GM21723 (cell line): ENCODE results near the gene CHD3.

Experiments
- ATAC-seq: cut with Tn5 transposase; IDR thresholded peaks from one replicate; pipeline ENCODE4 v1.9.1; 2021; ENCODE audit warnings: mild to moderate bottlenecking, moderate library complexity; ENCODE audit not compliant: unreplicated experiment

Gene CHD3

DNA sequence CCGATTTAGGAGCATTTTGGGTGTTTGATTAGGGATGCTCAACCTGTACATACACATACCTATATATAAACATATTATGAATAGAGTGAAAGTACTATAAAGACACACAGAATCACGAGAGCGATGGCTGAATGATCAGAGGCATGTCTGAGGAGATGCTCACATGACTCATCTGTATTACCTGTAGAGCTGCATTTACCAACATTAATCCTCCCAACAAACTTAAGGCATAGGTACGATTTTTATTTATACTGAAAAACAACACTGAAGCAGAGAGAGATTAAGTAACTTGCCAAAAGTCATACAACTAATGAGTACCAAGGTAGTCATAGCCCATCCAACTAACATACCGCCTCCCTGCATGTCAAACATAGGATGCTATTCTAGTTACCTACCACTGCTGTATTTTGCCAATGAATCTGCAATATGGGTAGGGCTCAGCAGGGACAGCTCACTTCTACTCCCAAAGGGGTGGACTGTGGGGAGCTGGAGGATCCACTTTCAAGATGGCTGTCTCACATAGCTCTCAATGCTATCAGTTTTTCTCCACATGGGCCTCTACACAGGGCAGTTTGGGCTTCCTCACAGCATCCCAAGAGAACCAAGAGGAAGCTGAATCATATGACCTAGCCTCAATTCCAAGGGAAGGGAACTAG lies 23.5 kb upstream of the CHD3 start:
- ATAC-seq: no peak

DNA sequence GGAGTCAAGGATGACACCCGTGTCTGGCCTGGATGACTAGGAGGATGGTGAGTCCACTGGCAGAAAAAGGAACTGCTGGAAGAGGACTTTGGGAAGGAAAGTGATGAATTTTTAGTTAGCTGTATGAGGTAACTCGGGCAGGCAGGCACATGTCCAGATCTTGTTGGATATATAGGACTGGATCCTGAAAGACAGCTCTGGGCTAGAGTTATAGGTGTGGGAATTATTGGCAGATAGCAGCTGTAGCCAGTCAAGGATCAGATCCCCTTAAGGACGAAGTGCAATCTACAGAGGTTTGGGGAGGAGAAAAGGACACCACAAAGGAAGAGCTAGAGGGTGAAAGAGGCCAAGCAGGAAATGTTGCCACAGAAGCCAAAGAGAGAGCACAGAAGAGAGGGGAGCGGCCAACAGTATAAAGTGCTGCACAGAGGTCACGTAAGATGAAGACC lies 20.7 kb upstream of the CHD3 start:
- no peak for ATAC-seq

DNA sequence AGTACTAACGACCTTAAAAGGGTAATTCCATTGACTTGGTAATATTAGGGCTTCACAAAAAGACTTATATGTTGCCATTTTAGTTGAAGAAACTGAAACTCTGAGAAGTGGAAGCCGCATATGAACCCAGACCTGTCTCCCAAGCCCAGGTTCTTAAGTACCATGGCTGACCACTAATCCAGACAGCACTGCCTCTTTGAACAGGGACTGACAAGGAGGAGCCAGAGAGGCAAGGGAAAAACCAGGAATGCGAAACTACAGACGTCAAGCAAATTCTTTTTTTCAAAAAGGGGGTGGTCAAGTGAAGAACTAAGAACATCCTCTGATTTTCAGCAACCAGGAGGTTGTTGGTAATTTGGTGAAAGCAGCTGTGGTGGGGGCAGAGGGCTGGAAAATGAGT lies 15.5 kb upstream of the CHD3 start:
- no peak for ATAC-seq

DNA sequence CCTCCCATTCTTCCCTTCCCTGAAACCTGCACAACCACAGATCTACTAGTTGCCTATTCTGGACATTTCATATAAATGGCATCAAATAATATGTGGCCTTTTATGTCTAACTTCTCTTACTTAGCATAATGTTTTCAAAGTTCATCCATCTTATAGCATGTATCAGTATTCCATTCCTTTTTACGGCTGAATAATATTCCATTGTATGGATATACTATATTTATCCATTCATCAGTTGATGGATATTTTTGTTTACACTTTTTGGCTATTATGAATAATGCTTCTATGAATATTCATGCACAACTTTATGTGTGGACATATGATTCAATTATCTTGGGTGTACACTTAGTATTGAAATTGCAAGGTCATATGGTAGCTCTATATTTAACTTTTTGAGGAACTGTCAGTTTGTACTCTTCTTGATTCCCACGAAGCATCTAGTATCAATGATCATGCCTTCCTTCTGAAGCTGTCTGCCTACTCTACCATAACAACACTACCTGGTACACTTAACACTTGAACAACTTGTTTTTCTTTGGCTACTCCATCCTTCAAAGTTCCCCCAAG lies 12.7 kb upstream of the CHD3 start:
- ATAC-seq: no peak

DNA sequence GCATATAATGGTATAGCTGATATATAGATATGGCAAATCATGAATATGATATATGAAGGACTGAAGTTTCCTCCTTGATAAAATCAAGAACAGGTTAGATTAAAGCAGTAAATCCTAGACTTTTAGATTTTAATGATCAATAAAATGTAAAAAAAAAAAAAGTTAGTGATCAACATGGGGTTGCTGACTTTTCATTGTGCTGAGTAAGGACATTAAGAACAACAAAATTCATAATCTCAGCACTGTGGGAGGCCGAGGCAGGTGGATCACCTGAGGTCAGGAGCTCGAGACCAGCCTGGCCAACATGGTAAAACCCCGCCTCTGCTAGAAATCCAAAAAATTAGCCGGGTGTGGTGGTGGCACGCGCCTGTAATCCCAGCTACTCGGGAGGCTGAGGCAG lies 10.4 kb upstream of the CHD3 start:
- ATAC-seq: no peak

DNA sequence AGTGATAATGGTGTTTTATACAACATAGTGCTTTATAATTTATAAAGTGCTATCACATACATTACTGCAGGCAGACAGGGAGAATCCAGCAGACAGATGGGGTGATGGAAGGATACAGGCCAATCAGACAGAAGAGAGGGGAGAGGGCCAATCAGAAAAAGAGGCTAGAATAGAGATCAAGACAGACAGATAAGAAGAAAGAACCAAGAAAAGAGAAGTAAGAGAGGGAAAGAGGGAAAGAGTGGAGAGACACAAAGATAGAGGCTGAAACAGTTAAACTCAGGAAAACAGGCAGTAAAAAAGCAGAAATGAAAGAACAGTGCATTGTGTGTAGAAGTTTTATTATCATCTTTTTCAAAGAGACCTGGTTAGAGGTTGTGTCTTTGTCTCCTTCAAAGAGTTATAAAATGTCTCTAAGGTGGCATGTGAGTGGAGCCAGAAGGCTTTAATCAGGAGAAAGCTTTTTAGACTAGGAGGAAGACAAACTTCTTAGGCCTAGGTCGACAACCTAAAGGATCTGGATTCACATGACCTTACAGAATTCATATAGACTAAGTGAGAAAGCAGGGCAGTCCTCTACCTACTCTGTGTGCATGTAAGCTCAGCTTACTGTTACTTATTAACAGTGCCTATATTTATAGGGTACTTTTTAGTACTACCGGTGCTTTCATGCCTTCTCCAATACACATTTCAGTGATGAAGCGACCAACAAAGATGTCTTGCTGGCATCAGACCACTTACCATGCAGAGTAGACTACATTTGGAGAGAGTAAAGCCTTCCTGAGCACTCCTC lies 8.3 kb upstream of the CHD3 start:
- no peak for ATAC-seq

DNA sequence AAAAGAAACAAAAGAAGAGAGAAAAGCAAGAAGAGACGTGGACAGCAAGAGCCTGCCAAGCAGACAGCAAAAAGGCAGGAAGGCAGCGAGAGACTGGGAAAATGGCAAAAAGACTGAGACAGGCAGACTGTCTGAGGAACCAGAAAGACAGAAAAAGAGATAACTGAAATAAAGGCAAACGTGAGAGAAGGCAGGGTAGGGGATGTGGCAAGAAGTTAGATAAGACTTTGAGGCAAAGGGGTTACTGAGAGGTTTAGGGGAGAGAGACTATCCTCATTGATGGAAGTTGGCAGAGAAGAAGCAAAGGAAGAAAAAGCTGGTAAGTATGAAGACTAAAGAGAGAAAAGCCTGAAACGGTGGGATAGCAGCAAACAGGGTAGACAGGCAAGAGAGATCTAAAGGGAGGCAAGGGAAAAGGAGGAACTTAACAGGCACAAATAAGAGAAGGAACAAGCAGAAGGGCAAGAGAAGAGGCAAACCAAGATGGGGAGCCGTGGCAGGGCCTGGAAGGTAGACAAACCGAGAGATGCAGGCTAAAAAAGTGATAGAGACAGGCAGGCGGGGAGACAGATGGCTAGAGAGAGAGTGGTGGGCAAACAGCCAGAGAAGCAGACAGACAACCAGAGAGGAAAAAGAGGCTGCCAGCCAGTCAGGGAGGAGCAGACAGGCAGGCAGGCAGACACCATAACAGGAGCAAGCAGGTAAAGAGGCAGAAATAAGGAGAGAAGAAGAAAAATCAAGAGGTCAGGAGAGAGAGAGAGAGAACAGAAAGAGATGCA lies 7.1 kb upstream of the CHD3 start:
- no peak for ATAC-seq

DNA sequence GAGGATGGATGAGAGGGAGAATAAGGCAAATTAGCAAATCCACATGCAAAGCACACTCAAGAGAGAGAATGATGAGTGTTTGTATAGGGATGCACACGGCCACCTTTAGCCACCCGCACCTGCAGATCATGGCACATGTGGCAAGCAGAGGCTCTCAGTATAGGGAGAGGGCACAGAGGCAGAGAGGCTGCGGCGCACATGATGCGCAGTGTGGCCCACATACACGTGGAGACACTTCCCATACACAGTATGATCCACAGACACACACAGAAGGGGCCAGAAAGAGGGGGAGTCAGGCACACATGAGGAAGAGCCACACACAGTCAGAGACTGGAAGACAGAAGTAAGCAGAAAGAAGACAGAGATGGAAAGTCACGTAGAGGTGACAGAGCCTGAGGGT lies 6.5 kb upstream of the CHD3 start:
- ATAC-seq: no peak

DNA sequence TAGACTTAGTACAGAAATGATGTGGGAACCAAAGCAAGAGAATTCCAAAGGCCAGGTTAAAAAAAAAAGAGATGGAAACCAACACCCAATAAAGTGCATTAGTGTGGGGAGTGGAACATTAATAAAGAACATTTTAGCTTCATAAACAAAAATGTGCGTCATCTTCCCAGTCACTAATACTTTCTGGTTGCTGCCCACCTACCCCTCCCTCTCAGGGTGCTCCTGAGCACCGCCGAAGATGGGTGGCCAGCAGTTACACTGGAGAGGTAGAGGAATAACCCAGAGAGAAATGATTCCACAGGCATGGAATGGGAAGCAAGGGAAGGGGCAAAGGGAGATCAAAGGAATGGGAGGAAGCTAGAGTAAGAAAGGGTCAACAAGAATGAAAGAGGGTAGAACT lies 6.0 kb upstream of the CHD3 start:
- no peak for ATAC-seq

DNA sequence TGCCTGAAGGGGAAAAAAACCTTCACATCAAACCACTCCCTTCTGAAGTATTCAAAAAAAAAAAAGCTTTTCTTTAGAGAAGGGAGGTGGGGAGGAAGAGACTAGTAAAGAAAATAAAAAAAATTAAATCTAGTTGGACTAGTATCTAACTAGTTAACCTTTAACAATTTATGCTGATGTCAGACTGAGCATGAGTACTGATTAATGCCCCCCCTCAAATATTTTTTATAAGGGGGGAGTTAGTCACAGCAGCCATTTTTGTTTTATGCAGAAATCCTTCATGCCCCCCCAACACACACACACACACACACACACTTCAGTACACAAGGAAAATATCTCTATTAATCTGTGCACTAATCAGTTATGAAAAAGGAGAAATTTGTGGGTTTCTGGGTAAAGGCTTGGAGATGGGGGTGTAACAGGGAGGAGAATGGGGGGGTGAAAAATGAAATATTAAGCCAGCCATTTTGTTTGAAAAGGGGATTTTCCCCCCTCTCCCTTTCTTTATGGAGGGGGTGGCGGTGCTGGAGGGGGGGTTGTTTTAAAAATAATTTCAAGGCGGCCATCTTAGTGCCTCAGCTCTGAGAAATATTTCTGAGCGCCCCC lies 4.7 kb upstream of the CHD3 start:
- ATAC-seq: no peak

DNA sequence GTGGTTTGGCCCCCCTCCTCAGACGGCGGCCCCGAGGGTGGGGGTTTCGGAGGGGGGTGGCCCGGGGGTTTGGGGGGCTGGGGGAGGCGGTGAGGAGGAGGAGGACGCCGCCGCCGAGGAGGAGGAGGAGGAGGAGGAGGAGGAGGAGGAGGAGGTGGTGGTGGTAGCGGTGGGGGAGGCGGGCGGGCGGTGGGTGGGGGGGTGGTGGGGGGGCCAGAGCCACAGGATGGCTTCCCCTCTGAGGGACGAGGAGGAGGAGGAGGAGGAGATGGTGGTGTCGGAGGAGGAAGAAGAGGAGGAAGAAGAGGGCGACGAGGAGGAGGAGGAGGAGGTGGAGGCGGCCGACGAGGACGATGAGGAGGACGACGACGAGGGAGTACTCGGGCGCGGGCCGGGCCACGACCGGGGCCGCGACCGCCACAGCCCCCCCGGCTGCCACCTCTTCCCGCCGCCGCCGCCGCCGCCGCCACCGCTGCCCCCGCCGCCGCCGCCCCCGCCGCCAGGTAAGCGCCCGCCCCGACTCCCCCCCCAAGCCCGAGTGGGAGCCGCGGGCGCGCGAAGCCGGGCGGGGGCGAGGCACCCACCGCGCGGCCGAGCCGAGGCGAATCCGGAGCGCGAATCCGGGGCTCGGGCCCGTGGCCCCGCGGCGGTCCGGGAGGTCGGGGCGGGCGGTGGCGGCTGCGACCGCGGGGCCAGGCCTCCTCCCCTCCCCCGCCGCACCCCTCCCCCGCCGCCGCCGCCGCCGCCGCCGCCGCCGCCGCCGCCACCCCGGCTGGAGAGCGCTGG lies 3.8 kb upstream of the CHD3 start:
- ATAC-seq: no peak

DNA sequence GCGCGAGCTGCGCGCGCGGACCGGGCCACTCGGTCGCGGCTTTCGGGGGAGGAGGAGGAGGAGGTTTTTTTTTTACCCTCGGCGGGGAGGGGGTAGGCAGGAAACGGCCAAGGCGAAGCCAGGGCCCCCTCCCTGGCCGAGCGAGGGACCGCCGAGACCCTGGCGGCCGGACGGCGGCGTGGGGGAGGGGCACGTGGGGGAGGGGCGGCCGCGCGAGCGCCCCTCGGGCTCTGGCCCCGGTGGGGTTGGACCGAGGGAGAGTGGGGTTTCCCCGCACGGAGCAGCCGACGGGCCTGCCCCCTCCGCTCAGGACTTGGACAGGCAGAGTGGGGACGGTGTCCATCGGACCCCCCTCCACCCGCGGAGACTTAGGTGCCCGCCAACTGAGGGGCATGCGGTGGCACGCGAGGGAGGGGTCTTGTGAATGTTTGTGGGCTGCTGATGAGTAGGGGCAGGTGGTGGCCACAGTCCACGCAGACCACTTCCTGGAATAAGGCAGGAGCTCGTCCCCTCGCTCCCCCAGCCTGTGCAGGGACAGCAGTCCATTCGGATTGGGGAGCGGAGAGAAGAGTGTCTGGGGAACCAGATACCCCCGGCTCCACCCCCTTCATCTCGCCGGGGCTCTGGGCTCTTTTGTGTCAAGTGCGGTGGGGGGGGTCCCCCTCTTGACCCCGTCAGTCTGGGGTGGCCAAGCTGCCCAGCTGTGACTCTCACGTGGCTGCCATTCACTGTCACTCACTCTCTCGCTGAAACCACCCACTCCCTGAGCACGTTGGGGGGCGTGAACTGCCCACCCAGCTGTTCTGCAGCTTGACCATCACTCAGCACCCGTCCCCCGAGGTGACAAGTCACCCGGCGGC lies 3.0 kb upstream of the CHD3 start:
- no peak for ATAC-seq

DNA sequence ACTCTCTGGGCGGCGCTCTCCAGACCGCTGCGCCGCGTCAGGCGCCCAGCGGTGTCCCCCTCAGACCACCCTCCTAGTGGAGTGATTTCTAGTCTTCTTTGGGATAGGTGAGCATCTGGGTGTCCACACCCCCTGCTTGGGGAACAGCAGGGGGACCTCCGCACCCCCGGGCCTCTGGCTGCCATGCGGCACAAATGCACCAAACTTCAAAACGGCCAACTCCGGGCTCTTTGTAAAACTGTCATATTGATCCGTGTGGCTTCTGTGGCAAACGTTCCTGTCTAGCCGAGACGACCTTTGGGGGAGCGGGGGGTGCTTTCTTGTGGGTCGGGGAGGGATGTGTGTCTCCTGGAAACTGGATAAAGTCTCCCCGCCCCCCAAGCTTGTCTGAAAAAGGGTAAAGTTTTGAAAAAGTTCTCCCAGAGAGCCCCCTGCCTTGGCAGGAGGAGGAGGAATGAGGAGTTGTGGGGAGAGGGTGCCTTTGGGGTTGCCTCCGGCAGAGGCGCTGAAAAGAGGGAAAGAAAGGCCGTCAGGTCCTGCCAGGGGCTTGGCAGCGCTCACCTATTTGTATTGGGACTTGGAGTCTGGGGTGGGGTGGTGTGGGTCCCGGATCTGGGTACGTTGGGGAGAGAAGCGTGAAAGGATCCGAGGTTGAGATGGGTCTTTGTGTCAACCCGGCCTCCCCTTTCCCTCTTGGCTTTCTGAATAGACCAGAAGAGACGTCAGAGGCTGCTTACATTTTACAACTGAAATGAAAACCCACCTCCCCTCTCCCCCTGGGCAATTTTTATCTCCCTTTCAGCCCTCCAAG lies 2.2 kb upstream of the CHD3 start:
- no peak for ATAC-seq

DNA sequence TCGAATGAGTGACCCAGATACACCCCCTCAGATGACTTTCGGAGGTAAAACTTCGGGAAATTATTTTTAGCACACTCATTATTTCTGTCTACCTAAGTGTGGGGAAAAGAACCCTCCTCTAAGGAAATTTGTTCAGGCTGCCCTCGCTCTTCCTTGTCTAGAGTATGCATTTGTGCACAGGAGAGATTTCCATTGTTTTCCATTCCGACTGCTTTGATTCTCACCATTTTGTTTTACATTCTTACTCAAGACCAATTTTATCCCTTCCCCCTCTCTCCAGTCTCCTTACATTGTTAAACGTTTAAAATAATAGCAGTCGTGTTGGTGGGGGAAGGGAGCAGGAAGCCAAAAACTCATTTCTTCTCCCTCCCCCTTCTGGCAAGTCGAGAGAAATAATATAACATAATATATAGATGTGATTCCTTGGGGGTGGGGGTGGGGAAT lies 1.5 kb upstream of the CHD3 start:
- ATAC-seq: no peak

DNA sequence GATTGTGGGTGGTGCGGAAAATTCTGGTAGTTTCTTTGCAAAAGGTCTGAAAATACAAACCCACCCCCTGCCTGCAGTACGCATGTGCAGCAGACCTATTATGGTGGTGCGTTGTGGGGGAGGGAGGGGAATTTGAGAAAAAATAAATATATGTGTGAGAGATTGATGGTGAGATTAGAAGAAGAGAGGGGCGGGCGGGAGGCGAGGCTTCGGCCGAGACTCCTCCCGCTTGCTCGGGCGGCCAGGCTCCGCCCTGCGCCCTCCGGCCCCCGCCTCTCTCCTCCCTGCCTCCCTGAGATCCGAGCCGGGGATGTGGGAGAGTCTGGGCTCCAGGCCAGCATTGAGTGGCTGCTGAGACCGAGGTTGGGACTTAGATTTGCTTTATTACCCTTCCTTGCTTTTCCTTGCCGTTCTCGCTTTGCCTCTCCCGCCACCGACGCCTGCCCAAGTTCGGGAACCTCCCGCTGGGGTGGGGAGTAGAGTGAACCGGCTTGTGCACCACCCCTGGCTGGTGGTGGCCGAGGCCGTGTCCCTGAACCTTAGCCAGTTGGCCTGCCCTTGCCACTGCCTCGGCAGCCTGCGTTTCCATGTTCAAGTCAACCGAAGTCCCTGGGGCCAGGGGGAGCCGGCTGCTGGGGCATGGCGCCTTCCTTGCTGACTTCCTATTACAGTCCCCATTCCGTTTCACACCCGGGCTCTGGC lies 956 bp upstream of the CHD3 start:
- ATAC-seq: peak; percentile 53

DNA sequence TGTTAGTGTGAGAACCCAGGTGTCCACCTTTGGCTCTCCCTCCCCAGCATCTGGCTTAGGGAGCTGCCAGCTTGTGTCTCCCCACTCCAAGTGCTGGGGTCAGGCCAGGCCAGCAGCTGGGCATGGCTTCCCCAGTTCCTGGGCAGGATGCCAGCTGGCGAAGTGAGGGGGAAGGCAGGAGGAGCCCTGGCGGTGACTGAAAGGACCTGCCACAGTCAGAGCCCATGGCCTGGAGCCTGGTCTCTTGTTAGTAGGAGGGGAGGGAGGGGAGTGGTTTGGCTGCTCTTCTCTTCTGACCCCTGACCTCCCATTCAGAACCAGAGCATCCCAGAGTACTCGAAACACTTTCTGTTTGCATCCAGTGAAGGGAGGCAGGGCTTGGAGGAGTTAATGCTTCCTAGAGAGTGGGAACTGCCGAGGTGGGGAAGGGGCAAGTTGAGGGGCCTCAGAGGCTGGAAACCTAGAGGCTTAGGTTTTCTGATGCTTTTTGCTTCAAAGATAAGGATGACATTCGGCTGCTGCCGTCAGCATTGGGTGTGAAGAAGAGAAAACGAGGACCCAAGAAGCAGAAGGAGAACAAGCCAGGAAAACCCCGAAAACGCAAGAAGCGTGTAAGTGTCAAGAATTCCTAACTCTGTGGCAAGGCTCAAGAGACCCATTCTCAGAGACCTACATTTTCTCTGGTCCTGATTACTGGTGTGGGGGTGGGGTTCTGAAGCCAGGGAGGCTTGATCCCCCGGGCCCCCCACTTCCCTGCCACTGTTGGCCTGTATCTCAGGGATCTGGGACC lies 772 bp downstream of the CHD3 start:
- ATAC-seq: no peak
